ENCODE data around the gene LRIT3. TPM values are rescaled to one million over a fixed set of nuclear protein-coding genes. Genes with fewer than 3 reads are reported as not detected.
A peak's percentile ranks its signal among the peaks of the same experiment; 100 is the strongest.
"Not testable (repeated sequence)": the region's sequence is repeated elsewhere in the genome, so short reads cannot be mapped to it uniquely, and the experiment has no call there.

LRIT3 gene
- total and polyA plus RNA-seq, 7 experiments from 2014 or later = 0.15 to 0.41 (median 0.27) TPM; not detected in 1

GRCh38 chr4:109833756-109834155, 14.2 kb upstream of the LRIT3 start:
- Mint-ChIP-seq H3K27me3 (no peaks in the 10 kb centered on the region), H3K4me3 (no peak overlapping the region), H3K27ac (no peak overlapping the region), H3K4me1 (peaks cover 0 to 2% (median 0%) of the 10 kb centered on the region in 7 donors), H3K36me3 (peaks cover 0 to 22% (median 16%) of the 10 kb centered on the region in 5 donors), H3K9me3 (peaks cover 0 to 5% (median 0%) of the 10 kb centered on the region in 11 donors)
- Histone ChIP-seq H3K4me1 (ENCODE audit: control insufficient read depth in 2 of 2, insufficient read depth in 2 of 2, low read length in 2 of 2) (no peaks in the 10 kb centered on the region), H3K27ac (ENCODE audit: low read depth, low read length) (no peak overlapping the region), H3K9me3 (ENCODE audit: control insufficient read depth in 2 of 3, low read length in 3 of 3) (no peaks in the 10 kb centered on the region), H3K36me3 (ENCODE audit: control insufficient read depth in 2 of 3, insufficient read depth in 3 of 3, low read length in 3 of 3) (no peaks in the 10 kb centered on the region), H3K27me3 (ENCODE audit: control insufficient read depth in 2 of 2, insufficient read depth in 2 of 2, low read length in 2 of 2) (no peaks in the 10 kb centered on the region), H3K4me3 (ENCODE audit: low read length) (no peak overlapping the region)
- ChIA-PET POLR2A (no interaction called here), CTCF (no interaction called here)
- ATAC-seq = no peak
- no peak for DNase-seq
- intact Hi-C loops (cut with micrococcal nuclease) = loop anchor here in 1 of 2 donors (10.0 kb wide), 1 partner anchor 141 kb away; no protein-coding TSS in a partner anchor

DNA sequence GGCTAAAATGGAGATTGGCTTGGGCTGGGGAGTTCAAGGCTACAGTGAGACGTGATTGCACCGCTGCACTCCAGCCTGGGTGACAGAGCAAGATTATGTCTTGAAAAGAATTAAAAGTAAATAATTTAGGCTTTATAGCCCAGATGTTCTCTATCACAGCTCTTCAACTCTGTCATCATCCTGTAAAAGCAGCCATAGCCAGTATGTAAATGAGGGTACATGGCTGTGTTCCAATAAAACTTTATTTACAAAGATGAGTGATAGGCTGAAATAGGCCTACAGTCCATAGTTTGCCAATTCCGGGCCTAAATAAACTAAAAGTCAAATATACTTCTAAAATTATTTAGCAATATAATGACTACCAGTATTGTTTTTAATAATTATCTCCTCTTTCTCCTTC, 10.9 kb upstream of the LRIT3 start:
- ChIA-PET CTCF (no interaction called here), POLR2A (no interaction called here)
- H3K27me3 ChIP-seq (ENCODE audit: control insufficient read depth in 2 of 2, insufficient read depth in 2 of 2, low read length in 2 of 2) = no peaks in the 10 kb centered on the region
- H3K27me3 Mint-ChIP-seq = peaks cover 0 to 3% (median 0%) of the 10 kb centered on the region in 5 donors
- peaks cover 0 to 5% (median 0%) of the 10 kb centered on the region in 11 donors for H3K9me3 Mint-ChIP-seq
- intact Hi-C loops (cut with micrococcal nuclease) = loop anchor here in 1 of 2 donors (10.0 kb wide), 1 partner anchor 138 kb away; no protein-coding TSS in a partner anchor
- H3K27ac Mint-ChIP-seq = no peak overlapping the region
- H3K27ac ChIP-seq (ENCODE audit: low read depth, low read length) = no peak overlapping the region
- ATAC-seq = no peak
- peaks cover 0 to 39% (median 23%) of the 10 kb centered on the region in 5 donors for H3K36me3 Mint-ChIP-seq
- no peaks in the 10 kb centered on the region for H3K4me1 ChIP-seq (ENCODE audit: control insufficient read depth in 2 of 2, insufficient read depth in 2 of 2, low read length in 2 of 2)
- no peak for DNase-seq
- H3K4me1 Mint-ChIP-seq = peaks cover 0 to 4% (median 0%) of the 10 kb centered on the region in 7 donors
- no peaks in the 10 kb centered on the region for H3K9me3 ChIP-seq (ENCODE audit: control insufficient read depth in 2 of 3, low read length in 3 of 3)
- no peak overlapping the region for H3K4me3 ChIP-seq (ENCODE audit: low read length)
- no peaks in the 10 kb centered on the region for H3K36me3 ChIP-seq (ENCODE audit: control insufficient read depth in 2 of 3, insufficient read depth in 3 of 3, low read length in 3 of 3)
- no peak overlapping the region for H3K4me3 Mint-ChIP-seq

DNA sequence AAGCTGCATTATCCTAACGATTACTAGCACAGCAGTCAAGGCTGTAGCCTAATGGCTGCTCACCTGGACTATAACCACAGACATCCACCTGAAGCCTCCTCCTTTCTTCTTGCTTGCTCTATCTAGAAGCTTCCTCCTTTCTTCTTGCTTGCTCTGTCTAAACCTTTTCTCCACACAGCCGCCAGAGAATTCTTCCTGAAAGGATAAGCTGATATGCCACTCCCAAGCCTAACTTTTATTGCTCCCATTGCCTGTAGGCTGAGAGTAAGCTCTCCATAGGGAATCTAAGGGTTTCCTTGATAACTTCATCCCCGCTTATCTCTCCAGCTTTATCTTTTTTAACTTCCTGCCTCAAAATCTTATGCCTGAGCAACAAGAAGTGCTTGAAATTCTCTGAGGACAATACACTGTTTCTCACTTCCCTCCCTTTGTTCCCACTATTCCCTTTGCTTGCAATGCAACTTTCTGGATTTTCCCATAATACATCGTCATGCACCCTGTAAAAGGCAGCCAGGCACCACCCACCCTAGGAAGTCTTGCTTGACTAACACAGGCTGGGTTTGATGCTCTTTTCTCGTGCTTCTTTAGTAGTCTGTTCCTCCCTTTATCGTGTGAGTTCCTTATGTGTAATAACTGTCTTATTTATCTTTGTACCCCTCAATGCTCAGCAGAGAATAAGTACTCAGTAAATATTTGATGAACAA, 1.4 kb upstream of the LRIT3 start:
- no peaks in the 10 kb centered on the region for H3K9me3 ChIP-seq (ENCODE audit: control insufficient read depth in 2 of 3, low read length in 3 of 3)
- Mint-ChIP-seq H3K27ac (no peak overlapping the region), H3K4me1 (no peaks in the 10 kb centered on the region), H3K4me3 (no peak overlapping the region), H3K36me3 (peaks cover 0 to 15% (median 0%) of the 10 kb centered on the region in 5 donors), H3K27me3 (peaks cover 0 to 5% (median 0%) of the 10 kb centered on the region in 5 donors), H3K9me3 (peaks cover 0 to 2% (median 0%) of the 10 kb centered on the region in 11 donors)
- no peak overlapping the region for H3K27ac ChIP-seq (ENCODE audit: low read depth, low read length)
- H3K4me3 ChIP-seq (ENCODE audit: low read length) = no peak overlapping the region
- ChIA-PET POLR2A (no interaction called here), CTCF (interaction anchor here (0.6 kb wide), 1 partner anchor 287 kb away, joined by 3 read pairs; no protein-coding TSS in a partner anchor)
- no peaks in the 10 kb centered on the region for H3K27me3 ChIP-seq (ENCODE audit: control insufficient read depth in 2 of 2, insufficient read depth in 2 of 2, low read length in 2 of 2)
- no peak for ATAC-seq
- DNase-seq = no peak
- H3K4me1 ChIP-seq (ENCODE audit: control insufficient read depth in 2 of 2, insufficient read depth in 2 of 2, low read length in 2 of 2) = no peaks in the 10 kb centered on the region
- intact Hi-C loops (cut with micrococcal nuclease) = no loop called here
- H3K36me3 ChIP-seq (ENCODE audit: control insufficient read depth in 2 of 3, insufficient read depth in 3 of 3, low read length in 3 of 3) = no peaks in the 10 kb centered on the region

- no peak overlapping the region for H3K27ac ChIP-seq (ENCODE audit: low read depth, low read length)
- H3K4me3 ChIP-seq (ENCODE audit: low read length) = no peak overlapping the region
- ATAC-seq = no peak
- peaks cover 0 to 5% (median 0%) of the 10 kb centered on the region in 5 donors for H3K27me3 Mint-ChIP-seq
- intact Hi-C loops (cut with micrococcal nuclease) = no loop called here
- ChIA-PET CTCF (interaction anchor here (0.9 kb wide), 1 partner anchor 428 kb away, joined by 3 read pairs; no protein-coding TSS in a partner anchor), POLR2A (no interaction called here)
- H3K36me3 ChIP-seq (ENCODE audit: control insufficient read depth in 2 of 3, insufficient read depth in 3 of 3, low read length in 3 of 3) = no peaks in the 10 kb centered on the region
- peaks cover 0 to 5% (median 0%) of the 10 kb centered on the region in 7 donors for H3K4me1 Mint-ChIP-seq
- H3K9me3 Mint-ChIP-seq = peaks cover 0 to 4% (median 0%) of the 10 kb centered on the region in 11 donors
- H3K36me3 Mint-ChIP-seq = peaks cover 0 to 20% (median 5%) of the 10 kb centered on the region in 5 donors
- H3K9me3 ChIP-seq (ENCODE audit: control insufficient read depth in 2 of 3, low read length in 3 of 3) = no peaks in the 10 kb centered on the region
- H3K27ac Mint-ChIP-seq = no peak overlapping the region
- no peaks in the 10 kb centered on the region for H3K27me3 ChIP-seq (ENCODE audit: control insufficient read depth in 2 of 2, insufficient read depth in 2 of 2, low read length in 2 of 2)
- no peak overlapping the region for H3K4me3 Mint-ChIP-seq
- H3K4me1 ChIP-seq (ENCODE audit: control insufficient read depth in 2 of 2, insufficient read depth in 2 of 2, low read length in 2 of 2) = no peaks in the 10 kb centered on the region
- DNase-seq = no peak
These were observed 594 bp downstream of the LRIT3 start for GRCh38 chr4:109848501-109848900.

- Histone ChIP-seq H3K27me3 (ENCODE audit: control insufficient read depth in 2 of 2, insufficient read depth in 2 of 2, low read length in 2 of 2) (no peaks in the 10 kb centered on the region), H3K36me3 (ENCODE audit: control insufficient read depth in 2 of 3, insufficient read depth in 3 of 3, low read length in 3 of 3) (no peaks in the 10 kb centered on the region), H3K9me3 (ENCODE audit: control insufficient read depth in 2 of 3, low read length in 3 of 3) (no peaks in the 10 kb centered on the region), H3K4me1 (ENCODE audit: control insufficient read depth in 2 of 2, insufficient read depth in 2 of 2, low read length in 2 of 2) (no peaks in the 10 kb centered on the region), H3K27ac (ENCODE audit: low read depth, low read length) (no peak overlapping the region), H3K4me3 (ENCODE audit: low read length) (no peak overlapping the region)
- H3K36me3 Mint-ChIP-seq = peaks cover 0 to 36% (median 5%) of the 10 kb centered on the region in 5 donors
- DNase-seq (no peak), ATAC-seq (no peak)
- H3K4me1 Mint-ChIP-seq = peaks cover 0 to 5% (median 3%) of the 10 kb centered on the region in 7 donors
- POLR2A ChIA-PET = no interaction called here
- intact Hi-C loops (cut with micrococcal nuclease) = no loop called here
- H3K4me3 Mint-ChIP-seq = no peak overlapping the region
- CTCF ChIA-PET = no interaction called here
- H3K9me3 Mint-ChIP-seq = peaks cover 0 to 4% (median 0%) of the 10 kb centered on the region in 11 donors
- peaks cover 0 to 8% (median 0%) of the 10 kb centered on the region in 5 donors for H3K27me3 Mint-ChIP-seq
- H3K27ac Mint-ChIP-seq = peak overlapping the region in 1 of 9 donors; percentile 44
These were observed 2.7 kb downstream of the LRIT3 start for GRCh38 chr4:109850601-109851000.

- DNase-seq; ATAC-seq; H3K27me3 Mint-ChIP-seq; H3K9me3 ChIP-seq (ENCODE audit: control insufficient read depth in 2 of 3, low read length in 3 of 3); CTCF ChIA-PET; H3K4me1 ChIP-seq (ENCODE audit: control insufficient read depth in 2 of 2, insufficient read depth in 2 of 2, low read length in 2 of 2); H3K36me3 ChIP-seq (ENCODE audit: control insufficient read depth in 2 of 3, insufficient read depth in 3 of 3, low read length in 3 of 3); H3K4me3 ChIP-seq (ENCODE audit: low read length); H3K4me1 Mint-ChIP-seq; H3K27ac Mint-ChIP-seq; POLR2A ChIA-PET; H3K4me3 Mint-ChIP-seq; H3K27ac ChIP-seq (ENCODE audit: low read depth, low read length); H3K27me3 ChIP-seq (ENCODE audit: control insufficient read depth in 2 of 2, insufficient read depth in 2 of 2, low read length in 2 of 2); intact Hi-C loops (cut with micrococcal nuclease): not testable (repeated sequence)
- Mint-ChIP-seq H3K36me3 (peaks cover 0 to 38% (median 31%) of the 10 kb centered on the region in 5 donors), H3K9me3 (peaks cover 0 to 39% (median 15%) of the 10 kb centered on the region in 11 donors)
These were observed 11.8 kb downstream of the LRIT3 start for GRCh38 chr4:109859426-109860300.
